ENCODE results near the gene CEACAM18.

CEACAM18 gene

DNA sequence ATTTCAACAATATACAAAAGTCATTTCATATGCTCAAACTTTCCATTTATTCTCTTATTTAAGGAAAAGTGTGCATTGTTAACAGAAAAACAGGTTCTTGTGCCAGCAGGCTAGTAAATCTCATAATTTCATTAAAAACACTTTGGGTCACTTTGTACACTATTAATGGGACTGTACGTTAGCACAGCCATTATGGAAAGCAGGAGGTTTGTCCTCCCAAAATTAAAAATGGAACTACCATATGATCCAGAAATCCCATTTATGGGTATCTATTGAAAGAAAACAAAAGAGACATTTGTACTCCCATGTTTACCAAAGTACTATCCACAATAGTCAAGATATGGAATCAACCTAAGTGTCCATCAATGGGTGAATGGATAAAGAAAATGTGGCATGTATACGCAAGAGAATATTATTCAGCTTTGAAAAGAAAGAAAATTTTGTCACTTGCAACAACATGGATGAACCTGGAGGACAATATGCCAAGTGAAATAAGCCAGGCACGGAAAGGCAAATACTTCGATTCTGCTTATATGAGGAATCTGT is 61.6 kb downstream of the CEACAM18 start:
- no peak for DNase-seq
